ENCODE results near the gene CLCN7. TPM values are rescaled to one million over a fixed set of nuclear protein-coding genes. Genes with fewer than 3 reads are reported as not detected.

Gene CLCN7
- total RNA-seq, 1 donor from 2014 or later = 118 TPM

GRCh38 chr16:1447965-1448364 lies 26.9 kb downstream of the CLCN7 start:
- Mint-ChIP-seq H3K27ac (ENCODE audit: unreplicated experiment) (no peak overlapping the region), H3K27me3 (ENCODE audit: unreplicated experiment) (peaks cover 2% of the 10 kb centered on the region), H3K36me3 (ENCODE audit: unreplicated experiment) (no peaks in the 10 kb centered on the region), H3K9me3 (ENCODE audit: unreplicated experiment) (peaks cover 2% of the 10 kb centered on the region), H3K4me1 (ENCODE audit: low read depth, unreplicated experiment) (no peaks in the 10 kb centered on the region), H3K4me3 (ENCODE audit: unreplicated experiment) (no peak overlapping the region)
- no peak for TF ChIP-seq CTCF (IDR thresholded peaks at IDR 0.05; ENCODE audit: partially characterized antibody, unreplicated experiment)
- no peak for DNase-seq

GRCh38 chr16:1446296-1447080 lies 28.3 kb downstream of the CLCN7 start:
- Mint-ChIP-seq H3K4me1 (ENCODE audit: low read depth, unreplicated experiment) (no peaks in the 10 kb centered on the region), H3K9me3 (ENCODE audit: unreplicated experiment) (peaks cover 2% of the 10 kb centered on the region), H3K36me3 (ENCODE audit: unreplicated experiment) (no peaks in the 10 kb centered on the region), H3K27me3 (ENCODE audit: unreplicated experiment) (no peaks in the 10 kb centered on the region), H3K27ac (ENCODE audit: unreplicated experiment) (no peak overlapping the region), H3K4me3 (ENCODE audit: unreplicated experiment) (no peak overlapping the region)
- DNase-seq = no peak
- TF ChIP-seq CTCF (IDR thresholded peaks at IDR 0.05; ENCODE audit: partially characterized antibody, unreplicated experiment) = no peak

- no peak for DNase-seq
- no peak for TF ChIP-seq CTCF (IDR thresholded peaks at IDR 0.05; ENCODE audit: partially characterized antibody, unreplicated experiment)
- Mint-ChIP-seq H3K4me1 (ENCODE audit: low read depth, unreplicated experiment) (no peaks in the 10 kb centered on the region), H3K9me3 (ENCODE audit: unreplicated experiment) (peaks cover 2% of the 10 kb centered on the region), H3K4me3 (ENCODE audit: unreplicated experiment) (no peak overlapping the region), H3K27me3 (ENCODE audit: unreplicated experiment) (no peaks in the 10 kb centered on the region), H3K27ac (ENCODE audit: unreplicated experiment) (no peak overlapping the region), H3K36me3 (ENCODE audit: unreplicated experiment) (no peaks in the 10 kb centered on the region)
Observed at GRCh38 chr16:1445518-1446203, 29.2 kb downstream of the CLCN7 start.

GRCh38 chr16:1444730-1445517 lies 29.9 kb downstream of the CLCN7 start:
- H3K4me1 Mint-ChIP-seq (ENCODE audit: low read depth, unreplicated experiment) = no peaks in the 10 kb centered on the region
- DNase-seq = no peak
- H3K36me3 Mint-ChIP-seq (ENCODE audit: unreplicated experiment) = no peaks in the 10 kb centered on the region
- H3K27me3 Mint-ChIP-seq (ENCODE audit: unreplicated experiment) = no peaks in the 10 kb centered on the region
- no peak overlapping the region for H3K4me3 Mint-ChIP-seq (ENCODE audit: unreplicated experiment)
- TF ChIP-seq CTCF (IDR thresholded peaks at IDR 0.05; ENCODE audit: partially characterized antibody, unreplicated experiment) = no peak
- H3K27ac Mint-ChIP-seq (ENCODE audit: unreplicated experiment) = no peak overlapping the region
- peaks cover 2% of the 10 kb centered on the region for H3K9me3 Mint-ChIP-seq (ENCODE audit: unreplicated experiment)
